Activated CD8-positive, alpha-beta T cell treated with anti-CD3 and anti-CD28 coated beads for 36 hours (primary cell): ENCODE results near the gene TP73. TPM values are rescaled to one million over a fixed set of nuclear protein-coding genes. Genes with fewer than 3 reads are reported as not detected.

ENCODE experiments used
- ATAC-seq: fragments of 200-7000 bp; cut with Tn5 transposase; one replicate; pipeline ENCODE4 v1.10.0; 2021; ENCODE audit warnings: mild to moderate bottlenecking, moderate library complexity
- CTCF ChIA-PET: fragments of 350-600 bp; sonication (Branson Sonifier 250); formaldehyde crosslinking; loops from one replicate; lab custom pipeline; 2021; ENCODE audit warnings: antibody characterized with exemption; lab: Charles Lee
- POLR2A ChIA-PET: fragments of 350-600 bp; sonication (Branson Sonifier 250); formaldehyde crosslinking; loops from one replicate; lab custom pipeline; 2021; ENCODE audit warnings: antibody characterized with exemption; lab: Charles Lee
- DNase-seq: peaks from one replicate; pipeline ENCODE4 v3.0.0-alpha.2; 2020
- H3K27ac Mint-ChIP-seq: one replicate; pipeline ENCODE4 v1.8.0; 2021; ENCODE audit warnings: mild to moderate bottlenecking, mixed read lengths
- H3K27me3 Mint-ChIP-seq: one replicate; pipeline ENCODE4 v1.8.0; 2021; ENCODE audit warnings: mixed read lengths
- H3K36me3 Mint-ChIP-seq: one replicate; pipeline ENCODE4 v1.8.0; 2021; ENCODE audit warnings: low read depth, mixed read lengths
- H3K4me1 Mint-ChIP-seq: one replicate; pipeline ENCODE4 v1.8.0; 2021; ENCODE audit warnings: low read depth, mixed read lengths
- H3K4me3 Mint-ChIP-seq: one replicate; pipeline ENCODE4 v1.8.0; 2021; ENCODE audit warnings: mild to moderate bottlenecking, moderate library complexity, mixed read lengths
- H3K9me3 Mint-ChIP-seq: one replicate; pipeline ENCODE4 v1.8.0; 2021; ENCODE audit warnings: mixed read lengths
- CTCF ChIP-seq: fragments of 200-600 bp; IDR thresholded peaks from one replicate; pipeline ENCODE4 v1.8.0; 2022; ENCODE audit warnings: antibody characterized with exemption, mild to moderate bottlenecking
- intact Hi-C: fragments of 100-400 bp; cut with micrococcal nuclease; formaldehyde crosslinking; loops from one replicate; pipeline ENCODE4 v1.10.0; 2022
- total RNA-seq, 2 experiments: library from RNA; stranded (reverse); gene quantifications; one replicate each; pipeline ENCODE4 v1.2.3, GENCODE V29; 2021

TP73 gene
- total RNA-seq, 2 experiments from 2014 or later: 0.60 to 0.68 TPM

GRCh38 chr1:3734602-3735001 is 82.3 kb downstream of the TP73 start:
- CTCF ChIA-PET: no interaction called here
- Mint-ChIP-seq H3K4me1 (no peaks in the 10 kb centered on the region), H3K4me3 (no peak overlapping the region), H3K9me3 (no peaks in the 10 kb centered on the region), H3K27ac (no peak overlapping the region), H3K36me3 (peaks cover 2% of the 10 kb centered on the region), H3K27me3 (no peaks in the 10 kb centered on the region)
- TF ChIP-seq CTCF: no peak
- intact Hi-C loops: no loop called here
- no peak for ATAC-seq
- POLR2A ChIA-PET: no interaction called here
- DNase-seq: no peak

GRCh38 chr1:3735027-3735681 is 82.8 kb downstream of the TP73 start:
- POLR2A ChIA-PET: no interaction called here
- no peak for TF ChIP-seq CTCF
- Mint-ChIP-seq H3K36me3 (peaks cover 2% of the 10 kb centered on the region), H3K27ac (no peak overlapping the region), H3K4me1 (no peaks in the 10 kb centered on the region), H3K27me3 (no peaks in the 10 kb centered on the region), H3K9me3 (no peaks in the 10 kb centered on the region), H3K4me3 (no peak overlapping the region)
- DNase-seq (no peak), ATAC-seq (no peak)
- CTCF ChIA-PET: interaction anchor here (1.0 kb wide), 1 partner anchor 11 kb away, joined by 3 read pairs; no protein-coding TSS in a partner anchor
- intact Hi-C loops: no loop called here

GRCh38 chr1:3735688-3736087 is 83.4 kb downstream of the TP73 start:
- no peaks in the 10 kb centered on the region for H3K9me3 Mint-ChIP-seq
- H3K27me3 Mint-ChIP-seq: no peaks in the 10 kb centered on the region
- H3K4me1 Mint-ChIP-seq: no peaks in the 10 kb centered on the region
- H3K27ac Mint-ChIP-seq: no peak overlapping the region
- CTCF ChIA-PET: interaction anchor here (1.0 kb wide), 1 partner anchor 11 kb away, joined by 3 read pairs; no protein-coding TSS in a partner anchor
- ATAC-seq: no peak
- no peak for TF ChIP-seq CTCF
- peaks cover 2% of the 10 kb centered on the region for H3K36me3 Mint-ChIP-seq
- intact Hi-C loops: no loop called here
- no peak for DNase-seq
- no peak overlapping the region for H3K4me3 Mint-ChIP-seq
- POLR2A ChIA-PET: no interaction called here

- intact Hi-C loops: no loop called here
- ChIA-PET CTCF (no interaction called here), POLR2A (no interaction called here)
- ATAC-seq (no peak), DNase-seq (no peak)
- Mint-ChIP-seq H3K36me3 (peaks cover 2% of the 10 kb centered on the region), H3K9me3 (no peaks in the 10 kb centered on the region), H3K4me3 (no peak overlapping the region), H3K27ac (no peak overlapping the region), H3K4me1 (no peaks in the 10 kb centered on the region), H3K27me3 (no peaks in the 10 kb centered on the region)
- TF ChIP-seq CTCF: no peak
Observed at GRCh38 chr1:3736131-3736561, 83.8 kb downstream of the TP73 start.

- intact Hi-C loops: no loop called here
- ATAC-seq: no peak
- no peaks in the 10 kb centered on the region for H3K4me1 Mint-ChIP-seq
Observed at GRCh38 chr1:3736708-3737107, 84.4 kb downstream of the TP73 start.

More at GRCh38 chr1:3736708-3737107, 84.4 kb downstream of the TP73 start:
- ChIA-PET CTCF (no interaction called here), POLR2A (no interaction called here)
- no peak overlapping the region for H3K4me3 Mint-ChIP-seq
- H3K36me3 Mint-ChIP-seq: peaks cover 2% of the 10 kb centered on the region
- no peak for DNase-seq
- TF ChIP-seq CTCF: no peak
- no peaks in the 10 kb centered on the region for H3K9me3 Mint-ChIP-seq
- no peaks in the 10 kb centered on the region for H3K27me3 Mint-ChIP-seq
- H3K27ac Mint-ChIP-seq: no peak overlapping the region
